ENCODE data around the gene MEGF9.

The MEGF9 gene

DNA sequence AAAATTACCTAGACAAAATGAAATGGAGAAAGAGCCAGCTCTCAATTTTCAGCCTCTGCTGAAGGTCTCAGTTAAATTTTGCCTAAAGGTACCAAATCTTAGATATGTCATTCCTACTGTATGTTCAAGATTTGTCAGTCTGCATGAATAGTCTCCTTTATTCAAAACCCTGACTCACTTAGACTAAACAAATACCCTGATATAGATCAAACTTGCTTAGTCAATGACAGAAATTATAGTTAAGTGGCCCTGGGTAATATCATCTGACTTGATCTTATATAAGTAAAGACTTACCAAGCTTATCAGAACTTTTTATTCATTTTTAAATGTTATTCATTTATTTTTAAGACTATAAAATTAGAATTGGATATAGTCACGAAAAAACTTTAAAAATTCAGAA is 12.2 kb downstream of the MEGF9 start:
- DNase-seq: no peak

DNA sequence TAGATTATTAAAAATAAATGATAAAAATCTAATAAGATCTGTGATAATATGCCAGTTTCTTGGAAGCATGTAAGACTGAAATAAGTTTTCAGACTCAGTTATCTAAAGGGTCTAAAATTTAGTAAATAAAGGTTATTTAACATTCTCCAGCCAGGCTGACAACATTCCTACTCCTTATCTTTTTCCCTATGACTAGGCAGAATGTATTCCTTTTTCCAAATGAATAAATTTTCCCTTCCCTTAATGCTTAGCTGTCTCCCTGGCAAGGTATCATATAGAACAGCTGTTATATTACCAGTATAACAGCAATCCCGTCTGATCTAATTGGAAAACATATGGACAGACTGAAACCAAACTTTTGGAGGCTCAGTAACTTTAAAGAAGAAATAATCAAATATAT is 13.0 kb downstream of the MEGF9 start:
- no peak for DNase-seq

DNA sequence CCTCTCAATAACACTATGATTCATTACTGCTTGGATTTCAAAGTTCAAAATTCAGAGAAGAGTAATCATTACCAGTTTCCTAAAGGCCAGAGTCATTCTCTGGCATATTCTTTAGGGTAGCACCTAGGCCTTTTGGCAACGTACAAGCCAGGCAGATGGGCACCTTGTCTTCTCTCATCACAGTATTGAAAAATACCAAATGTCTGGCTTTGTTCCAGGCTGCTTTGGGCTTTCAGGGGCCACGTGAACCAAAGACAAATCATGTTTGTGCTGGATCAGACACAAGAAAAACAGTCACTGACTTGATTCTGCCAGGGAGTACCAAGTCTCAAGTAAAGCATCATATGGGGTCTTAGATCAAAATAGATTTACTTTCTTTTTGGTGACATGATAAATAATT is 15.5 kb downstream of the MEGF9 start:
- no peak for DNase-seq

DNA sequence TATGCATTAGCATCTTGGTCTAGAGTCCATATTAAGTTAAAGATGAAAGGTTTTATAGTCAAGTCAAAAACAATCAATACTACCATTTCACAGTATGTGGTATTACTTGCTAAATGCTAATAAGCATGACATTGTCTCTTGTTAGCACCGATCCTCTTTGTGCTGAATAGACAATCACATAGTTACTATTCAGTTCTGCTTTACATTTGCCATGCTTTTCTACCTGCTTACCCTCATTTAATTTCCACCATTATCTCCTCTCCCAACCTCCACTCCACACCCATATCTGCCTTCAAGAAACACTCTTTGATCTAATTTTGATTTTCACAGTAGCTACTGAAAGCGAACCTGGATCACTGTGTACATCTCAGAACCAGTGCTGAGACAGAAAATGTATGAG is 16.8 kb downstream of the MEGF9 start:
- DNase-seq: no peak

DNA sequence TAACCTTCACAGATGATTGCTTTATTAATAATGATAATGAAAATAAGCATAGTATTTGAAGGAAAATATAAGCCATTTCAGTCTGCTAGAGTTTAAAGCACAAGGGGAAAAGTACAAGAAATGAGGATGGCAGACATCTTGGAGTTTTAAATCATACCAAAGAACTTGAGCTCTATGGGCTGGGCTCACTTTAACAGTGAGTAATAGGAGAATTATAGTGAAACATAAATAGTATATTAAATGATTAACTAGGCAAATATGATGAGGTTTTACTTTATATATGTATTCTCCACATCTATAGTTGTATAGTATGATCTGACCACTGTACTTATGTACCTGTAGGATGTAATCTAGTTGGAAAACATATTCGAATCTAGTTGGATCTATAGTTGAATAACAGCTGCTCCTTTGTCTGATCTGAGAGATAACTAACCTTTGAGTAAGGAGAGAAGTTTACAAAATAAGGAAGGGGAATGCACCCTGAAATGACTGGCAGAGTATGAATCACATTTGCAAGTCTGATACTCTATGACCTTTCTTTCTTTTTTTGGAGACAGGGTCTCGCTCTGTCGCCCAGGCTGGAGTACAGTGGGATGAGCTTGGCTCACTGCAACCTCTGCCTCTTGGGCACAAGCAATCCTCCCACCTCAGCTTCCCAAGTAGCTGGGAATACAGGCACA is 17.6 kb downstream of the MEGF9 start:
- no peak for DNase-seq

DNA sequence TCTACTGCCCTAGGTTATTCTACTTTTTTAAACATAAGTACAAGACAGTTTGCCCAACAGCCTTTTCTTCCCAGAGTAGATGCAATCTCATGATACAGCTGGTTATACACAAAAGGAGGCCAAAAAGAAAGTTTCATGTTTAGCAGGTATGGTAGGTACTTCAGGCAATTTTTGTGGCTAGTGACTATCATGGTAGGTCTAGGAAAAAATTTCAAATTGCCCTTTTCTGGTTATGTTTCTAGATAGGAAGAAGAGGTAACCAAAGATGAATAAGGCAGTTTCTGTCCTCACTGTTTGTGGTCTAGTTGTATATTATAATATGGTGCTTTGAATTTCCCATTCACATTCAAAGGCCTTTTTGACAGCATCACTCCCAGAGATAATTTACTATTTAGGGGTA is 19.7 kb downstream of the MEGF9 start:
- DNase-seq: no peak

DNA sequence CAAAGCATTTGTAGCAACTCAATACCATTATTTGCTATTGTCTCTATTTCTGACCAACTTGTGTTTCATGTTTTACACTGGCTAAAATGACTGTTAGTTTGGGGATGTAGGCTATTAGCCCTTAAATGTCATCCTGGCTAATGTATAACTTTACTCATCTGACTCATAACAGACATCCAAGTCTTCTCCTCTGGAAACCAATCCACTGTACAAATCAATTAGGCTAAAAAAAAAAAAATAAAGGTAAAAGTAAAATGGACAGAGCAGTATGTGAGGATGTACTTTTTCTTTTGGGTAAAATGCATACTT is 20.6 kb downstream of the MEGF9 start:
- no peak for DNase-seq

DNA sequence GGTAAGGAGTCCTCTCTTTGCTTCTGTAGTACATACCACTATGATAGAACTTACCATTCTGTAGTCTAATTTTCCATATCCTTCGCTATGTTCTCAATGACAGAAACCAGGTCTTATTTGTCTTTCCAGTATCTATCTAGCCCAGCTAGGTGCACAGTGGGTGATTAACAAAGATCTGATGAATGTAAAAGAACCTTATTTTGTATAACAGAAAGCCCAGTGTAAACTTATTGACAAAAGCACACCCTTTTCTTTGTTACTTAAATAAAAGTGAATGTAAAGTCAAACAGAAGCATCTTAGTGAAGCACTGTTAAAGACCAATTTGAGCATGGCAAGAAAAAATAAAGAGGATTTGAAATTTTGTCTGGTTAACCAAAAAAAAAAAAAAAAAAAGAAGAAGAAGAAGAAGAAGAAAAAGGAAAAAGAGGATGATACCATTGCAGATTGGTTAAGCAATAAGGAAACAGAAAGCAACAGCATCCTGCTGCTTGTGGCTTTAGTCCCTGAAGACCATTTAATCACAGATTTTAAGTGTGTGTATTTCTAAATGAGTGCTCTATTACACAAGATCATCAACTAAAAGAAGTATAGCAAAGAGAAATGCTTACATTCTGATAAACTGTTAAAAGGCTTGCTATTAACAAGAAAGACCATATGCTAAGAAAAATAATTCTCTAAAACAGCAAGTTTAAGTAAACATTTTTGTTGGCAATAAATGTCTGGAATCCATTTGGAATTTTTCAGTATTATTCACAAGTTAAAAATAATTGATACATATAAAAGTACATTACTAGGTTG is 21.2 kb downstream of the MEGF9 start:
- no peak for DNase-seq

DNA sequence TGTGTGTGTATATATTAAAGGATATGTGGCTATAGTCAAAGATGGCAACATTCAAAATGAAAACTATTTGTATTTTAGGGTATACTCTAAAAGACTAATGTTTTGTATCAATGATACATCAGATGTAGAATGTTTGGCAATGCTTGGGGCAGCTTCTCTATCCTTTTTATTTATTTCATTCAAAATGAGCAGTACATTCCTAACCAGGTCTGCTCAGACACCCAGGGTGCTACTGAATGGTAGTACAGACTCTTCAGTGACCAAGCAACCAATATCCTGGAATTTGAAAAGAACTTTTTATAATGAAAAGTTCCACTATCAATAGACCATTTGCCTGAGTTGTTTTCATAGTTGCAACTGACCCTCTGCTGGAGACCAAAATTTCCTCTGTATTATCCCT is 23.9 kb downstream of the MEGF9 start:
- no peak for DNase-seq

DNA sequence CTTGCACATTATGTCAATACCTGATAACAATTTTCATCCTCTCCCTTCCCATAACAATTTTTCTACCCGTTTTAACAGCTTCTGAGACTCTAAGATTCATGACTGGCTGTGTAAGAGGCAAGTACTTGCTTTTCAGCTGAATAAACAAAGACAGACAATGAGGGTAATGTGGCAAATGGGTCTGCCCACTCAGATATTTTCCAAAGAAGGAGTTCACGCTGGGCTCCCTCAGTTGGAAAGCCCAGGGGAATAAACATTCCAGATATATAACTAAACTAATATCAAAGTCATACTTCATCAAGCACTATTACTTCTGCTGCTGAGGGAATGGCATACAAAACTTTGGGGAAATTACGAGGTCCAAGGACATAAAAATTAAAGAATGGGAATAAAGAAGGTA is 24.4 kb downstream of the MEGF9 start:
- no peak for DNase-seq

DNA sequence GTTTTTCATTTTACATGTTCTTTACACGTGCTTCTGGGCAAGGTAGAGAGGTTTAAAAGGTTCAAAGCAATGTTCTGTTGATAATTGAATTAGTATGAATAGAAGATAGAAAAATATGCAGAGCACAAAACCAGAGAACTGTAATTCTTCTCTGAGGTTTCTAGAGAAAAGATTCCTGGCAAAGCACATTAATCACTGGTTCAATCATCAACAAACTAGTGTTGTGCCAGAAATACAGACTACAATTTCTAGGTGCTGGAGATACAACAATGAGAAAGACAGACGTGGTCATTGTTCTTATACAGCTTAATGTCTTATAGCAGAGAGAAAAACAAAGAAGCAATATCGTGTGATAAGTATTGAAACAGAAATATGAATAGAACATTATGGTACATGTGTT is 25.5 kb downstream of the MEGF9 start:
- no peak for DNase-seq

DNA sequence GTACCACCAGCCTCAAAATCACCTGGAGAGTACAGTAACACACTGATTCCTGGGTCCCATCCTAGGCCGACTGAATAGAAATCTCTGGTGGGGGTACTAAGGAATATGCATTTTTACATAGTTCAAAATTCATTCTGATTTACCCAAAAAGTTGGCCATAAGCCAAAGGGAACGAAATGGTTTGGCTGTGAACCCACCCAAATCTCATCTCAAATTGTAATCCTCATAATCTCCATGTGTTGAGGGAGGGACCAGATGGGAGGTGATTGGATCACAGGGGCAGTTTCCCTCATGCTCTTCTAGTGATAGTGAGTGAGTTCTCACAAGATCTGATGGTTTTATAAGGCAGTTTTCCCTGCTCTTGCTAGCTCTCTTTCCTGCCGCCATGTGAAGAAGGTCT is 31.1 kb downstream of the MEGF9 start:
- no peak for DNase-seq

DNA sequence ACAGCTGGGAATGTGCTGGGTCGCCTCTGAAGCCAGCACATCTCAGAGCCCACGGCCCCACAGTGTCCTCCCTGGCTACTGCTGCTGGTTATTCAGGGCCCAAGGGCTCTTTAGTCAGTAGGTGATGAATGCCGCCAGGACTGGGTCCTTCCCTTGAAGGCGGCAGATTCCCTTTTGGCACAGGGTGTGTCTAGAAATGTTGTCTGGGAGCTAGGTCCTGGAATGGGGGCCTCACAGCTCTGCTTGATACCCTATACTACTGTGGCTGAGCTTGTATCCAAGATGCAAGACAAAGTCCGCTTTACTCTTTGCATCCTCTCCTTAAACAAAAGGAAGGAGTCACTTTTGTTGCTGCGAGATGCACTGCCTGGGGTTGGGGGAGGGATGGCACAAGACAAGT is 33.1 kb downstream of the MEGF9 start:
- DNase-seq: no peak

DNA sequence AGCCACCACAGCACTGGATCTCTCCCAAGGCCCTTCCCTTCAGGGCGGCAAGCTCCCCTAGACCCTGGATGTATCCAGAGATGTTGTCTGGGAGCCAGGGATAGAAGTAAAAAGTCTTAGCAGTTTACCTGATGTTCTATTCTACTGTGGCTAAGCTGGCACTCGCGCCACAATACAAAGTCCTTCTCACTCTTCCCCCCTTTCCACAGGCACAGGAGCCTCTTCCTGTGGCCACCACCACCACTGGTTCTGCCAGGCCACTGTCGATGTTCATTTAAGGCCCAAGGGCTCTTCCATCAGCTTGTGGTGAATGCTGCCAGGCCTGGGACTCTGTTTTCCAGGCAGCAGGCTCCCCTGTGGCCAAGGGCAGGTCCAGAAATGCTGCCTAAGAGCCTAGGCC is 33.7 kb downstream of the MEGF9 start:
- DNase-seq: no peak

DNA sequence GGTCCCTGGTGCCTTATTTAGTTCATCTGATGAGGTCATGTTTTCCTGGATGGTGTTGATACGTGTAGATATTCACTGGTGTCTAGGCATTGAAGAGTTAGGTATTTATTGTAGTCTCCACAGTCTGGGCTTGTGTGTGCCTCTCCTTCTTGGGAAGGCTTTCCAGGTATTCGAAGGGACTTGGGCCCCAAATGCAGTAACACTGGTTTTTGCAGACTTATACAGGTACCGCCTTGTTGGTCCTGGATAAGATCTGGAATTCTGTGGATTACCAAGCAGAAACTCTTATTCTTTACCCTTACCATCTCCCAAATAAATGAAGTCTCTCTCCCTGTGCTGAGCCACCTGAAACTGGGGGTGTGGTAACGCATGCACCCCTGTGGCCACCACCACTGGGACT is 34.1 kb downstream of the MEGF9 start:
- DNase-seq: no peak

DNA sequence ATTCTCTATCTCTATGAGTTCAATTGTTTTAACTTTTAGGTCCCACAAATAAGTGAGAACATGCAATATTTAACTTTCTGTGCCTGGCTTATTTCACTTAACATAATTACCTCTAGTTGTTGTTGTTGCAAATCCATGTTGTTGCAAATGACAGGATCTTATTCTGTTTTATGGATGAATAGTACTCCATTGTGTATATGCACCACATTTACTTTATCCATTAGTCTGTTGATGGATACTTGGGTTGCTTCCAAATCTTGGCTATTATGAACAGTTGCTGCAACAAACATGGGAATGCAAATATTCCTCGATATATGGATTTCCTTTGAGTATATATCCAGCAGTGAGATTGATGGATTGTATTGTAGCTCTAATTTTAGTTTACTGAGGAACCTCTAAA is 36.3 kb downstream of the MEGF9 start:
- no peak for DNase-seq

DNA sequence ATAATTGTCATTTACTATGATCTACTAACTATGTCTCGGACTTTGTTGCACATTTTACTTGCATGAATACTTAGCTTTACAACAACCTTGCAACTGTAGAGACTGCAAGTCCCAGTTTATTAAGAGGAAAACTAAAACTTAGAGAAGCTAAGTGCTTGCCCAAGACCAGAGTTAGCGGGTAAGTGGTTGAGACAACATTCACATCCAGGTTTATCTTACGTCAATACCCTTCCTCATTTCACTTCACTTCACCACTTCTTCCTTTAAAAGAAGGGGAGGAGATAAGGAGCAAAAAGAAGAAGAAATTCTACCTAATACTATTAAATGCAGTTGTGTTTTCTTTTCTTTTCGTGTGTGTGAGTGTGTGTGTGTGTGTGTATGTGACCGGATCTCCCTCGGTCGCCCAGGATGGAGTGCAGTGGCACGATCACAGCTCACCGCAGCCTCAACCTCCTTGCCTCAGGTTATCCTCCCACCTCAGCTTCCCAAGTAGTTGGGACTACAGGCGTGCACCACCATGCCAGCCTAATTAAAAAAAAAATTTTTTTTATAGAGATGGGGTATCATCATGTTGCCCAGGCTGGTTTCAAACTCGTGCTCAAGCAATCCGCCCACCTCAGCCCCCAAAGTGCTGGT is 37.4 kb downstream of the MEGF9 start:
- no peak for DNase-seq

DNA sequence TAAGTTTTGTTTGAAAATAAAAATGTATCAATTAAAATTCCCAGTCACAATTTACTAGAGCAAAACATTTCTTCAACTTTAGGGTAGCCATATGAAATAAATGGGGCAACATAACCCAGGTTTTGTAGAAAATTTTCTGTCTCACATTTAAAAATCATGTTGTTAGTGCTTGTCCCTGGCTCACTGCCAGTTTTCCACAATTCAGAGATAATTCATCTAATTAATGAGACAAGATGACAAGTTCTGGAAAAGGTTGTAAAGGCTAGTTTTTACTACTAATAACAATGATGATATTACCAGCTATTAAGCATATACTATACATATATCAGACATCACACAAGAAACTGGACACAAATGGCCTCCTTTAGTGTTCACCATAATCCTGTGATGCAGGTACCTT is 45.9 kb downstream of the MEGF9 start:
- DNase-seq: no peak

DNA sequence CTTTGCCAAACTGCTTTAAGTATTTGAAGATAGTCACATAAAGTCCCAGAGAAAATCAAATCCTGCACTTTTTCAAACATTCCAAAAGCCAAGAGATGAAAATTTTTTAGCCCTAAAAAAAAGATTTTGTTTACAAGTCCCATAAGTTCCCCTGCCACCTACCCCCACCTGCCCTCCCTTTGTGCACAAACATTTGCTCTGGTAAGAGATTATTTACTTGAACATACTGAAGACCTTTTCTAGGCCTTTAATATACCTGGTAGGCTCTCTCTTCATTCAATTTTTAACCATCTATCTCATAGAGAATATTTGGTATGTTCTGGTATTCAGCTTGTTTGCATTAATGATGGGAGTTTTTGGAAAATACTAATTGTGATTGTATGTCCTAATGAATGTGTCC is 50.3 kb downstream of the MEGF9 start:
- DNase-seq: no peak

DNA sequence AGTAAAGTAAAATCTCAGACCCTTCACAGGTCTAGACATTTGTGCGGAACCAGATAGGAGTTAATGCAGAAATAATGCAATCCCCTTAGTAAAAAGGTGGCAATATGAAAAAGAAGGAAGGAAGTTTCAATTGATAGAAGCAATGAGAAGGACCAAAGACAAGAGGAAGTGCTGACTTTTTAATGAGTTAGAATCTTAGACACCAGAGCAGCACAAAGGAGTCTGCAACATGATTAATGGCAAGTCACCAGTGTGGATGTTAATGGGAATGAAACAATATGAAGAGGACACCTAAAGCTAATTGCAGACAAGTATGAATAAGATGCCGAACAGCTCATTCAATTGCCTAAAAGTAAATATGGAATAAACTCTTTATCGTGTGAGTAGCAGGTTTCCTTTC is 50.9 kb downstream of the MEGF9 start:
- DNase-seq: no peak

DNA sequence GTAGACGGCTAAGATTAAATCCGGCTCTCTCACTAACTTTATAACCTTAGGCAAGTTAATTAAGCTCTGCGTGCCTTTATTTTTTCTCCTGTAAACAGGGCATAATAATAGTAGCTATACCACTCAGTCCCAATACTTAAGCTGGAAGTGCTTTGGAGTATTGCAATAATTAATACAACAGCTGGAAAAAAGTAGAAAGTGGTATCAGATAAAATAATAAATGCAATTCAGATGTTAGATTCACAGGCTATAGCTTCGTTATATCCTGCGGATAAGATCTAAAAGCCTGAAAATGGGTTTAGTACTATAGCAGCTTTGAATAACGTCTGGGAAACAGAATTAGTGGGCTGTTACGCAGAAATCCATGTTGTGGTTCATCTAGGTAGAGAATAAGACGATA is 51.8 kb downstream of the MEGF9 start:
- DNase-seq: no peak

DNA sequence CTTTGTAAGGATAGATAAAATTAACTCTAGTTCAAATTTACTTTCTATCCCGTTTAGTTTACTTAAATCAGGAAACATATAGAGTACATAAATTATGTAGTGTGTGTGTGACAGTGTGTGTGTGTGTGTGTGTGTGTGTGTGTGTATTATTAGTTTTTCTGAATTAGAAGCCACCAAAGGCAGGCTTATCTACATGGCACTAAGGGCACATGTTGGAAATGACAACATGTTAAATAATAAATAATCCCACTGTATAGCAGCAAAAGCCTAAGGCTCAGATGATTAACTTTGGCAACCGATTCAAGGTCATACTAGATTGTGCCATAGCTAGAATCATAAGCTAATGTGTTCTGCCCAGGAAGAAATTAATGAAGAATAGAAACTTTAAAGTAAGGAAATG is 54.6 kb downstream of the MEGF9 start:
- DNase-seq: no peak

DNA sequence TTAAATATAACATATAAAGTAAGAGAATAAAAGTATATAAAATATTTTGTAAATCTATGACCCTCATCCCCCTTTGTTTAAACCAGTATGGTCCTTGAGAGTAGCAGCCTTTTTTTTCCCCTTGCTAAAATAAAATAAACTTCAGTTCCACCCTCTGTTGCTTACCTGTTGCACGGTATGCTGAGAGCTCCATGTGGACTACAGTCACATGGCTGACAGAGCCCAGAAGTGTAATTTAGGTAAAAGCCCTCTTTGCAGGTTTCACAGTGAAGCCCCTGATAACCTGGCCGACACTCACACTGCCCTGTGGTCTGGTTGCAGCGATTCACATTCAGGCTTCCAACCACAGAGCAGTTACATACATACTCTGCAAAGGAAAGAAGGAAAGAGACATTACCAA is 55.1 kb downstream of the MEGF9 start:
- no peak for DNase-seq

DNA sequence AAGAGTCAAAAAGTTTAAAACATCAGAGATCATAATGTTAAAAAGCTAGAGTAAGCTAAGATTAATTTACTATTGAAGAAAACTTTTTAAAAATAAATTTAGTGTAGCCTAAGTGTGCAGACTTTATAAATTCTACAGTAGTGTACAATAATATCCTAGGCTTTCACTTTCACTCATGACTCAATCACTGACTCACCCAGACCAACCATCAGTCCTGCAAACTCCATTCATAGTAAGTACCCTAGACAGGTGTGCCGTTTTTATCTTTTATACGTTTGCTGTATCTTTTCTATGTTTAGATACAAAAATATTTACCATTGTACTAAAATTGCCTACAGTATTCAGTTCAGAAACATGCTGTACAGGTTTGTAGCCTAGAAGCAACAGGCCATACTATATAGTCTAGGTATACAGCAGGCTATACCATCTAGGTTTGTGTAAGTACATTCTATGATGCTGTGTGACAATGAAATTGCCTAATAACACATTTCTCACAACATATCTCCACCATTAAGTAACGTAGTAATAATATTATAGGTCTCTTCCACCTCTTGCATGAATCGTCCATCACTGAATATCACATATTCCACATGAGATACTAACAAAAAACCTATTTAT is 59.2 kb downstream of the MEGF9 start:
- DNase-seq: no peak
